Fibroblast of pulmonary artery (primary cell): ENCODE results near the gene RALA.

Experiments used
- DNase-seq: peaks from one replicate; pipeline ENCODE4 v3.0.0-alpha.2; 2010; ENCODE audit warnings: low read depth
- H3K4me3 ChIP-seq: replicated peaks from 2 replicates; pipeline ENCODE4 v1.5.1; 2011; ENCODE audit warnings: low read depth, mild to moderate bottlenecking, control low read depth, low read length, moderate library complexity
- TF ChIP-seq, protein P1 (sequence below): IDR thresholded peaks from 2 replicates; pipeline ENCODE4 v1.5.1; 2011; ENCODE audit warnings: mild to moderate bottlenecking, control low read depth, low read length, inconsistent platforms; ENCODE audit errors: missing control alignments

The RALA gene

DNA sequence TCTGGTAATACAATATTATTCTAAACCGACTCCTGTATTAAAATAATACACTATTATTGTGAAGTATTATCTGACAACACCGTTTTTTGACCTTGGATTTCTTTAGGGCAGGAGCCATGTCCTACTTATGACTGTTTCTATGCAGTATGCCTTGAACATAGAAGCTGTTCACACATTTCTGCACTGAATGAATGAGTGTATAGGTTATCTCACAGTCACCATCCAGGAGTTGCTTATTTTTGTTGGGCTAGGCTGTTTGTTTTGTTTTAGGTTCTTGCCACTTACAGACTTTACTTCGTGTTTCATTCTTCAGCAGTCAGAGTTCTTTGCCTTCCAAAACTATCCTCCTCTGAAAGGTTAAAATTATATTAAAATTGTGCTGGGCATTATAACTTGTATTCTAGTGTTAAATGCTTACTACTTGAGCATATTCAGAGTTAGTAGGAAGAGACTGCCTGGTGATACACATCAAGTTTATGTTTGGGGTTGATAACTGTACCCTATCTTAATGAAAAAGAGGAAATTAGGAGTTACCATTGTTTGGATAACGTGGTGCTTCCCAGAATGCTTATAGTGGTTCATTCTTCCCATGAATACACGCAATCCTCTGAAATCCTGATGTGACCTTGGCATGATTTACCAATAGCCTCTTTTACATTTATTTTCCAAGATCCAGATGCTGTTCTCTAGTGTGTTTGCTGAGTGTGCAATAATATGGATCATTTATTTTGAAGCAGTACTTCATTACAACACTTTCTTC lies 1.7 kb downstream of the RALA start:
- H3K4me3 ChIP-seq: peak overlapping the region; percentile 99
- DNase-seq: peak; percentile 72
- TF ChIP-seq, protein P1, sequence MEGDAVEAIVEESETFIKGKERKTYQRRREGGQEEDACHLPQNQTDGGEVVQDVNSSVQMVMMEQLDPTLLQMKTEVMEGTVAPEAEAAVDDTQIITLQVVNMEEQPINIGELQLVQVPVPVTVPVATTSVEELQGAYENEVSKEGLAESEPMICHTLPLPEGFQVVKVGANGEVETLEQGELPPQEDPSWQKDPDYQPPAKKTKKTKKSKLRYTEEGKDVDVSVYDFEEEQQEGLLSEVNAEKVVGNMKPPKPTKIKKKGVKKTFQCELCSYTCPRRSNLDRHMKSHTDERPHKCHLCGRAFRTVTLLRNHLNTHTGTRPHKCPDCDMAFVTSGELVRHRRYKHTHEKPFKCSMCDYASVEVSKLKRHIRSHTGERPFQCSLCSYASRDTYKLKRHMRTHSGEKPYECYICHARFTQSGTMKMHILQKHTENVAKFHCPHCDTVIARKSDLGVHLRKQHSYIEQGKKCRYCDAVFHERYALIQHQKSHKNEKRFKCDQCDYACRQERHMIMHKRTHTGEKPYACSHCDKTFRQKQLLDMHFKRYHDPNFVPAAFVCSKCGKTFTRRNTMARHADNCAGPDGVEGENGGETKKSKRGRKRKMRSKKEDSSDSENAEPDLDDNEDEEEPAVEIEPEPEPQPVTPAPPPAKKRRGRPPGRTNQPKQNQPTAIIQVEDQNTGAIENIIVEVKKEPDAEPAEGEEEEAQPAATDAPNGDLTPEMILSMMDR: no peak

DNA sequence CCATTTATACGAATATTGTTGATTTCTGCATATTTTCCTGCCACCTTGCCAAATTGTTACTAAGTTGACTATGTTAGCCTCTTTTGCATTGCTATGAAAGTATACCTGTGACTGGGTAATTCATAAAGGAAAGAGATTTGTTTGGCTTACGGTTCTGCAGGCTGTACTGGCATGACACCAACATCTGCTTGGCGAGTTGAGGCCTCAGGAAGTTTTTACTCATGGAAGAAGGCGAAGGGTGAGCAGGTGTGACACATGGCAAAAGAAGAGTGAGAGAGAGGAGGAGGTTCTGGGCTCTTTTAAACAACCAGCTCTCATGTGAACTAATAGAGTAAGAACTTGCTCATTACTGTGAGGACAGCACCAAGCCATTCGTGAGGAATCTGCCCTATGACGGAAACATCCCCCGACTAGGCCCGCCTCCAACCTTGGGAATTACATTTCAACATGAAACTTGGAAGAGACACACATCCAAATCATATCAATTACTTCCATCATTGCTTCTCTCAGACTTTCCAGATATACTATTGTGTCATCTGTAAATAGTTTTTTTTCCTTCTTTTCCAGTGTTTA lies 8.4 kb downstream of the RALA start:
- TF ChIP-seq, protein P1: no peak
- no peak for DNase-seq
- H3K4me3 ChIP-seq: no peak overlapping the region

DNA sequence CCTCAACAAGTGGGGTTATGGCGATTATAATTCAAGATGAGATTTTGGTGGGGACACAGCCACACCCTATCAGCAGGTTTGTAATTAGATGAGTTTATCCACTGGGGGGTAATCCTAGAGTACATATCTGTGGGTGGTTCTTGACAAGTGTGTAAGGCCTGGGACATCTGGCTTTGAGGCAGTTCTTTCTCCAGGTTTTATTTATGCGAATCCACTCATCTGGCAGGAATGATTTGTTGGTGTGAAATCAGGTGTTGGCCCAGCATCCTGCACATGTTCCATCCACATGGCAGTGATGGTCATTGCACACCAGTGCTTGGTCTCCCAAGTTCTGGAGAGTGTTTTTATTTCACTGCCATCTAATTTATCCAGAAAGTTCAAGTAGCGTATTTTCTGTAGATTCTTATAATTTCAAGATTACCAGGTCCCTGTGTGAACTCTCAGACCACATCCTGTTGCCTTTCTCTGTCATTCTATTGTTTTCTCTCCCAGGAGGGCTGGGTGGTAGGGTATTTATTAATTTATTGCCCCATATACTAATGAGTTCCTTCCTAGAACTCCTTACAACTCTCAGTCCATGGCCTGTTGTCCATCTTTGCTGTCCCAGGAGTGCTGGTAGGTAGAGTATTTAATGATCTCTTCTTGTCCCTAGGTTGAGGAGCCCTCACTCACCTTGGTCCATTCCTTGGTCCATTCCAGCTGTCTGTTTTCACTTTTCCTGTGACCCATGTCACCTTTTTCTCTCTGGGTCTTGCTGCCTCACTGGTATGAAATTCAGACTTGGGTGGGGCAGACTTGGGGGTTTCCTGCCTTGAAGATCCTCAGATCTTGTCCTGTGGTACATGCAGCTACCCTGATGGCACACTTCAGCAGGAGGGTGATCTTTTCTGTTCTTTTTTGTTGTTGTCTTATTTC lies 10.4 kb downstream of the RALA start:
- DNase-seq: no peak
- TF ChIP-seq, protein P1: no peak
- peak overlapping the region; percentile 1 for H3K4me3 ChIP-seq

DNA sequence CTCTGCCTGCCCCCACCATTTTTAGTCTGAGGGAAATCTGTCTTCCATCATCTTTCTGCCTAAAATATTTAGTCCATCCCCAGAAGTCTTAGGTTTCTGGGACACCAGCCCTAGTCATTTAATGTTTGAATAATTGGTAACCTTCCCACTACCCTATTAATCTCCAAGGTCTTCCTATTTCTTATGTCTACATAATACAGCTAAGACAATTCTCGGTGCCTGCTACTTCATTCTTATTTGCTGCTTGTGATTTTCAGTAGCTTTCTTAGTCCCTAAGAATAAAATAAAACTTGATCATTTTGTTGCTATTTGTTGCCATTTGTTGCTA lies 11.1 kb downstream of the RALA start:
- H3K4me3 ChIP-seq: no peak overlapping the region
- TF ChIP-seq, protein P1: no peak
- DNase-seq: no peak

DNA sequence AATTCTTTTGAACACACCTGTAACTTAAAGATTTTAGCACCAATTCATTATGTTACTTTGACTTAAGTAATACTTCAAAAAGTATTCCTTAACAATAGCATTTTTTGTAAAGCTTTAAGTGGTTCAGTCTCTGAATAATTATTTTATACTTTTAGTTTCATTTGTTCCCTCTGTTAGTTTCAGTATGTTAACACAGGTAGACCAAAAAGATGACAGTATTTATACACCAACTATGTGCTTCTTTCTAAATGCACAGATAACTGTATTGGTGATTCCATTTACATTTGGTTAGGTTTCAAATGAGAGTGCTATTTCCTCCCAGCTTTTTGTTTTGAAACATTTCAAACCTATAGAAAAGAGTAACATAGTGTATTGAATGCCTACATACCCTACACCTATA lies 14.0 kb downstream of the RALA start:
- no peak overlapping the region for H3K4me3 ChIP-seq
- TF ChIP-seq, protein P1: no peak
- no peak for DNase-seq

DNA sequence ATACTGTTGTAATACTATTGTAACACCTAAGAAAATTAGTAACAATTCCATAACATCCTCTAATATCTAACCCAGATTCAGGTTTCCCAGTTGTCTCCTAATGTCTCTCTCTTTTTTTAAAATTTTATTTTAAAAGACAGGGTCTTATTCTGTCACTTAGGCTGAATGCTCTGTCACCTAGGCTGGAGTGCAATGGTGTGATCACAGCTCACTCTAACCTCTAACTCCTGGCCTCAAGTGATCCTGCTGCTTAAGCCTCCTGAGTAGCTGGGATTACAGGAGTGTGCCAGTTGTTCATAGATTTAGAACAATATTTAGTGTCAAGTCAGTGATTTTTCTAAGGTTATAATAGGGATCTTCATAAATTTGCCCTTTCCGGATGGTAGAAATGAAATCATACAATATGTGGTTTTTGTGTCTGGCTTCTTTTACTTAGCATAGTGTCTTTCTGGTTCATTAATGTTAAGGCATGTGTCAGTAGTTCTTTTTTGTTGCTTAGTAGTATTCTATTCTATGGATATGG lies 14.7 kb downstream of the RALA start:
- TF ChIP-seq, protein P1: no peak
- no peak overlapping the region for H3K4me3 ChIP-seq
- no peak for DNase-seq
